ENCODE data around the gene PRDM7.

DNA sequence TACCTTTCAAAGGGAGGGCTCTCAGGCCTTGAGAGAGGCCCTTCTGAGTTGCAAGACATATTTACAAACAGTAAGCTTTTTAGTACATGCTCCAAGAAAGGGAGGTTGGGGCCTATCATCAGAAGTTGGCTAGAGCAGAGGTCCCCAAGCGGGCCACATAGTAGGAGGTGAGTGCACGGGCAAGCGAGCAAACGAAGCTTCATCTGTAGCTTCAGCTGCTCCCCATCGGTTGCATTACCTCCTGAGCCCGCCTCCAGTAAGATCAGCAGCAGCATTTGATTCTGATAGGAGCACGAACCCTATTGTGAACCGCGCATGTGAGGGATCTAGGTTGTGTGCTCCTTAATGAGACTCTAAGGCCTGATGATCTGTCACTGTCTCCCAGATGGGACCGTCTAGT is 26.2 kb downstream of the PRDM7 start:
- TF ChIP-seq, protein P1, sequence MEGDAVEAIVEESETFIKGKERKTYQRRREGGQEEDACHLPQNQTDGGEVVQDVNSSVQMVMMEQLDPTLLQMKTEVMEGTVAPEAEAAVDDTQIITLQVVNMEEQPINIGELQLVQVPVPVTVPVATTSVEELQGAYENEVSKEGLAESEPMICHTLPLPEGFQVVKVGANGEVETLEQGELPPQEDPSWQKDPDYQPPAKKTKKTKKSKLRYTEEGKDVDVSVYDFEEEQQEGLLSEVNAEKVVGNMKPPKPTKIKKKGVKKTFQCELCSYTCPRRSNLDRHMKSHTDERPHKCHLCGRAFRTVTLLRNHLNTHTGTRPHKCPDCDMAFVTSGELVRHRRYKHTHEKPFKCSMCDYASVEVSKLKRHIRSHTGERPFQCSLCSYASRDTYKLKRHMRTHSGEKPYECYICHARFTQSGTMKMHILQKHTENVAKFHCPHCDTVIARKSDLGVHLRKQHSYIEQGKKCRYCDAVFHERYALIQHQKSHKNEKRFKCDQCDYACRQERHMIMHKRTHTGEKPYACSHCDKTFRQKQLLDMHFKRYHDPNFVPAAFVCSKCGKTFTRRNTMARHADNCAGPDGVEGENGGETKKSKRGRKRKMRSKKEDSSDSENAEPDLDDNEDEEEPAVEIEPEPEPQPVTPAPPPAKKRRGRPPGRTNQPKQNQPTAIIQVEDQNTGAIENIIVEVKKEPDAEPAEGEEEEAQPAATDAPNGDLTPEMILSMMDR (IDR thresholded peaks at IDR 0.05) = no peak
- no peak for TF ChIP-seq IRF2 (CRISPR knock-in tag; IDR thresholded peaks at IDR 0.05; ENCODE audit: borderline replicate concordance, low read depth)
- TF ChIP-seq, protein P2, sequence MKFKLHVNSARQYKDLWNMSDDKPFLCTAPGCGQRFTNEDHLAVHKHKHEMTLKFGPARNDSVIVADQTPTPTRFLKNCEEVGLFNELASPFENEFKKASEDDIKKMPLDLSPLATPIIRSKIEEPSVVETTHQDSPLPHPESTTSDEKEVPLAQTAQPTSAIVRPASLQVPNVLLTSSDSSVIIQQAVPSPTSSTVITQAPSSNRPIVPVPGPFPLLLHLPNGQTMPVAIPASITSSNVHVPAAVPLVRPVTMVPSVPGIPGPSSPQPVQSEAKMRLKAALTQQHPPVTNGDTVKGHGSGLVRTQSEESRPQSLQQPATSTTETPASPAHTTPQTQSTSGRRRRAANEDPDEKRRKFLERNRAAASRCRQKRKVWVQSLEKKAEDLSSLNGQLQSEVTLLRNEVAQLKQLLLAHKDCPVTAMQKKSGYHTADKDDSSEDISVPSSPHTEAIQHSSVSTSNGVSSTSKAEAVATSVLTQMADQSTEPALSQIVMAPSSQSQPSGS (CRISPR knock-in tag; IDR thresholded peaks at IDR 0.05; ENCODE audit: borderline replicate concordance, low read depth) = no peak
- TF ChIP-seq, protein P3, sequence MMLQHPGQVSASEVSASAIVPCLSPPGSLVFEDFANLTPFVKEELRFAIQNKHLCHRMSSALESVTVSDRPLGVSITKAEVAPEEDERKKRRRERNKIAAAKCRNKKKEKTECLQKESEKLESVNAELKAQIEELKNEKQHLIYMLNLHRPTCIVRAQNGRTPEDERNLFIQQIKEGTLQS (CRISPR knock-in tag; conservative IDR thresholded peaks at IDR 0.05) = no peak
- no peak for TF ChIP-seq SP1 (CRISPR knock-in tag; conservative IDR thresholded peaks at IDR 0.05)
- TF ChIP-seq, protein P4, sequence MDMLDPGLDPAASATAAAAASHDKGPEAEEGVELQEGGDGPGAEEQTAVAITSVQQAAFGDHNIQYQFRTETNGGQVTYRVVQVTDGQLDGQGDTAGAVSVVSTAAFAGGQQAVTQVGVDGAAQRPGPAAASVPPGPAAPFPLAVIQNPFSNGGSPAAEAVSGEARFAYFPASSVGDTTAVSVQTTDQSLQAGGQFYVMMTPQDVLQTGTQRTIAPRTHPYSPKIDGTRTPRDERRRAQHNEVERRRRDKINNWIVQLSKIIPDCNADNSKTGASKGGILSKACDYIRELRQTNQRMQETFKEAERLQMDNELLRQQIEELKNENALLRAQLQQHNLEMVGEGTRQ (CRISPR knock-in tag; IDR thresholded peaks at IDR 0.05) = no peak
- TF ChIP-seq, protein P5, sequence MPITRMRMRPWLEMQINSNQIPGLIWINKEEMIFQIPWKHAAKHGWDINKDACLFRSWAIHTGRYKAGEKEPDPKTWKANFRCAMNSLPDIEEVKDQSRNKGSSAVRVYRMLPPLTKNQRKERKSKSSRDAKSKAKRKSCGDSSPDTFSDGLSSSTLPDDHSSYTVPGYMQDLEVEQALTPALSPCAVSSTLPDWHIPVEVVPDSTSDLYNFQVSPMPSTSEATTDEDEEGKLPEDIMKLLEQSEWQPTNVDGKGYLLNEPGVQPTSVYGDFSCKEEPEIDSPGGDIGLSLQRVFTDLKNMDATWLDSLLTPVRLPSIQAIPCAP (CRISPR knock-in tag; IDR thresholded peaks at IDR 0.05) = no peak
- no peak for TF ChIP-seq TP53 (CRISPR knock-in tag; IDR thresholded peaks at IDR 0.05)
- TF ChIP-seq KAT7 (CRISPR knock-in tag; IDR thresholded peaks at IDR 0.05; ENCODE audit: borderline replicate concordance) = no peak
- no peak for TF ChIP-seq GTF2I (CRISPR knock-in tag; conservative IDR thresholded peaks at IDR 0.05)
- TF ChIP-seq, protein P6, sequence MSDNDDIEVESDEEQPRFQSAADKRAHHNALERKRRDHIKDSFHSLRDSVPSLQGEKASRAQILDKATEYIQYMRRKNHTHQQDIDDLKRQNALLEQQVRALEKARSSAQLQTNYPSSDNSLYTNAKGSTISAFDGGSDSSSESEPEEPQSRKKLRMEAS (CRISPR knock-in tag; IDR thresholded peaks at IDR 0.05) = no peak

All from WTC11 (cell line).